Esophagus (tissue), 2 donors: Measurements from ENCODE around the gene FAM217A. TPM values are rescaled to one million over a fixed set of nuclear protein-coding genes. Genes with fewer than 3 reads are reported as not detected.
A peak's percentile ranks its signal among the peaks of the same experiment; 100 is the strongest.

ENCODE experiments used
- H3K27ac ChIP-seq, 2 donors: one replicate each; pipeline ENCODE4 v1.5.1; 2013; ENCODE audit warnings: low read depth in 2 of 2, mild to moderate bottlenecking in 2 of 2, inconsistent platforms in 1 of 2, low read length in 1 of 2, moderate library complexity in 1 of 2
- H3K27me3 ChIP-seq, 2 donors: one replicate each; pipeline ENCODE4 v1.6.1; 2013; ENCODE audit warnings: low read length in 2 of 2, control low read depth in 1 of 2, mild to moderate bottlenecking in 1 of 2; ENCODE audit not compliant: insufficient read depth in 2 of 2, control insufficient read depth in 1 of 2
- H3K36me3 ChIP-seq, 2 donors: one replicate each; pipeline ENCODE4 v1.6.1; 2013; ENCODE audit warnings: low read length in 1 of 2; ENCODE audit not compliant: control insufficient read depth in 2 of 2, insufficient read depth in 2 of 2
- H3K4me1 ChIP-seq, 2 donors: one replicate each; pipeline ENCODE4 v1.6.1; 2013; ENCODE audit warnings: low read length in 1 of 2; ENCODE audit not compliant: control insufficient read depth in 2 of 2, insufficient read depth in 2 of 2
- H3K4me3 ChIP-seq, 2 donors: one replicate each; pipeline ENCODE4 v1.5.1; 2013; ENCODE audit warnings: low read length in 2 of 2, mild to moderate bottlenecking in 2 of 2, low read depth in 1 of 2, moderate library complexity in 1 of 2
- H3K9me3 ChIP-seq, 2 donors: one replicate each; pipeline ENCODE4 v1.6.1; 2013; ENCODE audit warnings: mild to moderate bottlenecking in 2 of 2, low read depth in 1 of 2, low read length in 1 of 2, moderate library complexity in 1 of 2; ENCODE audit not compliant: control insufficient read depth in 2 of 2, insufficient read depth in 1 of 2
- WGBS, 2 donors: extraction: QIAGEN DNeasy Blood & Tissue Kit; methylation state at CpG; one replicate each; pipeline ENCODE4 v1.1.7; 2013; 5-methylcytosine and 5-hydroxymethylcytosine counted together
- polyA plus RNA-seq, 2 donors: library from polyadenylated mRNA; stranded (reverse); fragments of 200-250 nt; gene quantifications; one replicate each; pipeline ENCODE4 v1.2.3, GENCODE V29; 2013
- donor health status: healthy with polysubstance abuse.
- donor health status: Bipolar disorder and iron deficiency.

Gene FAM217A
- polyA plus RNA-seq, 2 donors = not detected

GRCh38 chr6:4029687-4030086, 49.2 kb downstream of the FAM217A start:
- no peaks in the 10 kb centered on the region for H3K27me3 ChIP-seq
- H3K4me3 ChIP-seq = no peak overlapping the region
- no peak overlapping the region for H3K27ac ChIP-seq
- no peaks in the 10 kb centered on the region for H3K9me3 ChIP-seq
- 87% methylated on average over 7 of the region's 7 CpGs for WGBS, 2 donors
- peaks cover 0 to 2% of the 10 kb centered on the region in 2 donors for H3K4me1 ChIP-seq
- H3K36me3 ChIP-seq = no peaks in the 10 kb centered on the region

- no peak overlapping the region for H3K4me3 ChIP-seq
- no peaks in the 10 kb centered on the region for H3K27me3 ChIP-seq
- H3K27ac ChIP-seq = no peak overlapping the region
- H3K9me3 ChIP-seq = no peaks in the 10 kb centered on the region
- H3K4me1 ChIP-seq = peaks cover 2 to 3% of the 10 kb centered on the region in 2 donors
- no peaks in the 10 kb centered on the region for H3K36me3 ChIP-seq
Measured at GRCh38 chr6:4028051-4028450, 50.9 kb downstream of the FAM217A start.

- Histone ChIP-seq H3K9me3 (no peaks in the 10 kb centered on the region), H3K4me3 (no peak overlapping the region), H3K27ac (no peak overlapping the region), H3K4me1 (peaks cover 2 to 3% of the 10 kb centered on the region in 2 donors), H3K36me3 (no peaks in the 10 kb centered on the region), H3K27me3 (no peaks in the 10 kb centered on the region)
- WGBS, 2 donors = 93 to 97% methylated on average over 1 of the region's 1 CpG
Measured at GRCh38 chr6:4025681-4026080, 53.3 kb downstream of the FAM217A start.

GRCh38 chr6:4023240-4023639, 55.7 kb downstream of the FAM217A start:
- Histone ChIP-seq H3K4me1 (peaks cover 2 to 3% of the 10 kb centered on the region in 2 donors), H3K27me3 (no peaks in the 10 kb centered on the region), H3K9me3 (no peaks in the 10 kb centered on the region), H3K27ac (no peak overlapping the region), H3K4me3 (no peak overlapping the region), H3K36me3 (no peaks in the 10 kb centered on the region)
- WGBS, 2 donors = 7 to 9% methylated on average over 1 of the region's 1 CpG

GRCh38 chr6:4021854-4022695, 56.9 kb downstream of the FAM217A start:
- Histone ChIP-seq H3K27ac (peak overlapping the region; percentile 98 to 100), H3K9me3 (no peaks in the 10 kb centered on the region), H3K4me3 (peak overlapping the region; percentile 77 to 89), H3K4me1 (peaks cover 2 to 3% of the 10 kb centered on the region in 2 donors), H3K36me3 (no peaks in the 10 kb centered on the region), H3K27me3 (no peaks in the 10 kb centered on the region)
- 2% methylated on average over 14 to 15 of the region's 15 CpGs for WGBS, 2 donors

GRCh38 chr6:4021133-4021853, 57.6 kb downstream of the FAM217A start:
- Histone ChIP-seq H3K36me3 (no peaks in the 10 kb centered on the region), H3K27ac (peak overlapping the region; percentile 98 to 100), H3K4me3 (peak overlapping the region; percentile 77 to 89), H3K4me1 (peaks cover 0 to 3% of the 10 kb centered on the region in 2 donors), H3K27me3 (no peaks in the 10 kb centered on the region), H3K9me3 (no peaks in the 10 kb centered on the region)
- WGBS, 2 donors = 0 to 1% methylated on average over 65 of the region's 65 CpGs

- H3K9me3 ChIP-seq = no peaks in the 10 kb centered on the region
- H3K4me1 ChIP-seq = peaks cover 0 to 3% of the 10 kb centered on the region in 2 donors
- no peaks in the 10 kb centered on the region for H3K27me3 ChIP-seq
- peak overlapping the region; percentile 98 to 100 for H3K27ac ChIP-seq
- no peaks in the 10 kb centered on the region for H3K36me3 ChIP-seq
- 1 to 3% methylated on average over 12 of the region's 12 CpGs for WGBS, 2 donors
- H3K4me3 ChIP-seq = peak overlapping the region; percentile 77 to 89
Measured at GRCh38 chr6:4020822-4021132, 58.2 kb downstream of the FAM217A start.

GRCh38 chr6:4018924-4019236, 60.1 kb downstream of the FAM217A start:
- Histone ChIP-seq H3K36me3 (no peaks in the 10 kb centered on the region), H3K4me1 (peaks cover 0 to under 1% of the 10 kb centered on the region in 2 donors), H3K9me3 (no peaks in the 10 kb centered on the region), H3K27ac (peak overlapping the region; percentile 94 to 97), H3K4me3 (peak overlapping the region in 1 of 2 donors; percentile 82), H3K27me3 (no peaks in the 10 kb centered on the region)
- 0 to 1% methylated on average over 8 of the region's 8 CpGs for WGBS, 2 donors
